GM12873 (cell line): ENCODE results near the gene NAV2.

Experiments
- CTCF ChIP-seq: IDR thresholded peaks from 2 replicates; pipeline ENCODE4 v1.5.1; 2012; ENCODE audit warnings: low read depth, mild to moderate bottlenecking, moderate library complexity, low read length, control low read depth; ENCODE audit not compliant: insufficient read depth; ENCODE audit errors: missing control alignments

The NAV2 gene

GRCh38 chr11:19907008-19907579, 194.5 kb downstream of the NAV2 start:
- no peak for TF ChIP-seq CTCF

DNA sequence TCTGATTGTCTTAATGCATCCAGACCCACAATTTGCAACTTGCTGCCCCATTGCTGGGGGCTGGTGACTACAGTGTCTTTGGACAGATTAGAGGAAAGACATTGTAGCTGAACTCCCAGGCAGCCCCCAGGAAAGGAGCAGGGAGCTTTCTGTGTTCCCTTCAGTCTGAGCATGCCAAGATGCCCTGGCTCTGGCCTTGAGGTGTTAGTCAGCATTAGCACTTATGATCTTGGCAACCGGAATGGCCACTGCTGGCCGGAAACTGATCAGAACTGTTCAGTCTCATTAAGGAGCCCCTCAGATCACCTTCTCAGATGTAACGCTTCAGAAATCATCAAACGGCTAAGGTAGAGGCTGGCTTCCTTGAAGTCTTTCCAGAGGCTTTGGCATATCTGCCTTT, 195.2 kb downstream of the NAV2 start:
- no peak for TF ChIP-seq CTCF

GRCh38 chr11:19910931-19911330, 198.3 kb downstream of the NAV2 start:
- no peak for TF ChIP-seq CTCF

DNA sequence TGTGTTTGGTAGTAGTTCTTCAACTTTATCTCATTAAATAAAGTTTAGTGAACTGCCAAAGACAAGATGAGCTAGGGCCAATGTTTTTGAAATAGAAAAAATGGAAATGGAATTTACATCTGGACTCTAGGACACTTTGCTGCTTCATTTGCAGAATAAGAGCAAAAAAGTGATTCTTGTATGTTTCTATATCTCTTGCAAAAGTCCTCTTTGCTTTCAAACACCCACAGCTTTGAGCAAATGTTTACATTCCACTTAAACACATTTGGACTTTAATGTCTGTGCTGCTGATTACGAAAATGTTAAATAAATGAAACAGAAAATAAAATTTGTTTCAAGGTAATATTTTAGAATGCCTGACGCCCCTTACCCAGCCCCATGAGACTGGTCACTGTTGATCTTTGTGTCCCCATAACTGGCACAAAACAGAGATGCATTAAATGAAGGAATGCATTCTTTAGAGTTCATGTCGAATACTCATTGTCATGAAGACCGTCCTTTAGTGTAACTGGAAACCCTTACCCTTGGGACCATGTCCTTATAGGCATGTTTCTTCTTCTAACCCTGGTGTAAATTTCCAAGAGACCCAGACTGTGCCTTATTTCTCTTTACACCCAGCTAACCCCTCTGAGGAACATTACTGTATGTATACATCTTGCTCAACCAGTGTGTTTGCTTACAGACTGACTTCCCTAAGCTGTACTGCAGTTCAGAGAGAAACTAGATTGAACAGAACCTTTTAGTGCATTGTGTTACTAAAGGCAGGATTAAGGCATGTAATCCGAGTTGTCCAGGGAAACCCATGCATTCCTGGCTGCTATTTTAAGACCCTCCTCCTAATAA, 199.7 kb downstream of the NAV2 start:
- no peak for TF ChIP-seq CTCF

DNA sequence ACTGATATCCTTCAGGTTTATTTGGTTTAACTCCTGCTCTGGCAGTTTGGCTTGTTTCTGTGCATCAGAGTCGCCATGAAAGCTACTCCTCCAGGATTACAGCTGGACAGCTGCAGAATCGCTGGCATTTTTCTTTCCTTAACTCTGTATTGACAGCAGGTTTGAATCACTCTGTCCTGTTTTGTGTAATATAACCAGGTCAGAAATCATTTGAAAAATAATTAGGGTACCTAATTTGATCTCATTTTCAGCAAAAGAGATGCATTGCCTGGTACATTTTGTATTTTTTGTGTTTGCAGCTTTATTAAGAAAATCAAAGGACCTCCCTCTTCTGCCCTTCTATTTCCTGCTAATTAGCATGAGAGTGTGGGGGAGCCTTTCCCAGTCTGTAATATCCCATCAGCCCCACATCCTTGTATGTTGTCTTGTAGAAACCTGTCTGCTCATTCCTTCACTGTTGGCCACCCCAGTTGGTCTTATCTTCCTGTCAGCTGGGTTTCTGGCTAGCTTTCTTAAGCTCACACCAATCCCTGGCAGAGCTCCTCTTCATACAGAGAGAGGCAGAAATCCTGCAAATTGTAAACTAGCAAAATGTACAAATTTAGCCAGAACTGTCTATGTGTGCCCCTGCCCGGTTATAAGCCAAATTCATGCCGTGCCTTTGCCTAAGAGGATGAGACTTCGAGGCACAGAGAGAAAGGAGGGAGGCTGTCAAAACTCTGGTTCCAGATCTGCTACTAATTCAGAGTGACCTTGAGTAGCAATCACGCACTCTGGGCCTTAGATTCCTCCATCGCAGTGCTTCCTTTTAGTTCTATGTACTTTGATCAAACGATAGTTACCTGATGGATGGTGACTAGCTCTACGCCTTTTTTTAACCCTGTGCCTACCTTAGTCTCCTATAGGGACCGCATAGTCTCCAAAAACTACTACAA, 200.6 kb downstream of the NAV2 start:
- TF ChIP-seq CTCF: no peak

GRCh38 chr11:19913893-19914249, 201.2 kb downstream of the NAV2 start:
- TF ChIP-seq CTCF: no peak

DNA sequence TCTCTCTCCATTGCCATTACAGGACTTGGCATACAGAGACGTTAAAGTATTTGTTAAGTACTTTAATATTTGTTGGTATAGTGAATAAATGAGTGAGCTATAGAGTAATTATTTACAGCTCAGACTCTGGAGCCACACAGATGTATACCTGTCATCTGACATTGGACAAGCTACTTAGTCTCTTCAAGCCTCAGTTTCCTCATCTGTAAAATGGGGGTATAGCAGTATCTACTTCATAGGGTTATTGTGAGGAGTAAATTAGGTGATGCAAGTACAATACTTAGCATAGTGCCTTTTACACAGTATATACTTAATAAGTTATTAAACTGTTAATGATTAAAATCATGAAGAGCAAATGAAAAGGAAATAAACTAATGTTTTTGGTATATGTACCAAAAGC, 203.2 kb downstream of the NAV2 start:
- TF ChIP-seq CTCF: no peak
